ENCODE measurements around the gene MEX3D. TPM values are rescaled to one million over a fixed set of nuclear protein-coding genes. Genes with fewer than 3 reads are reported as not detected.

MEX3D gene
- total RNA-seq, 1 experiment from 2014 or later, result 55.6 TPM

- ChIA-PET POLR2A (ENCODE audit: unreplicated experiment) (no interaction called here), CTCF (no interaction called here)
- H2AFZ ChIP-seq, result no peak overlapping the region
- no peaks in the 10 kb centered on the region for H3K9me3 ChIP-seq (ENCODE audit: insufficient read depth, low read depth)
- H3K27ac ChIP-seq, result no peak overlapping the region
- H3K79me2 ChIP-seq (ENCODE audit: low read depth), result no peaks in the 10 kb centered on the region
- intact Hi-C loops (cut with micrococcal nuclease; ENCODE audit: unreplicated experiment), result no loop called here
- H3K4me1 ChIP-seq (replicated peaks; ENCODE audit: insufficient read depth), result peaks cover 8% of the 10 kb centered on the region
- no peaks in the 10 kb centered on the region for H3K36me3 ChIP-seq (ENCODE audit: low read depth)
- H3K9me2 ChIP-seq (ENCODE audit: insufficient read depth), result no peaks in the 10 kb centered on the region
- BruUV-seq (replicated peaks), result no TSS peak
- H3K4me2 ChIP-seq, result no peak overlapping the region
- H4K20me1 ChIP-seq (ENCODE audit: insufficient read depth), result no peaks in the 10 kb centered on the region
- no peak for DNase-seq
- TF ChIP-seq EZH2 (IDR thresholded peaks at IDR 0.05; ENCODE audit: low read depth) (no peak), CTCF (conservative IDR thresholded peaks at IDR 0.05) (no peak)
- H3K27me3 ChIP-seq (ENCODE audit: insufficient read depth, low read depth), result no peaks in the 10 kb centered on the region
- H3F3A ChIP-seq (ENCODE audit: insufficient read depth, low read depth), result peaks cover 4% of the 10 kb centered on the region; the same call in 1 of the 2 replicates
- H3K4me3 ChIP-seq, result no peak overlapping the region
These were observed 44.3 kb upstream of the MEX3D start for GRCh38 chr19:1612114-1613086.

GRCh38 chr19:1611353-1611752 lies 43.2 kb upstream of the MEX3D start:
- Histone ChIP-seq H4K20me1 (ENCODE audit: insufficient read depth) (no peaks in the 10 kb centered on the region), H3K36me3 (ENCODE audit: low read depth) (no peaks in the 10 kb centered on the region), H2AFZ (no peak overlapping the region), H3K27ac (no peak overlapping the region), H3K27me3 (ENCODE audit: insufficient read depth, low read depth) (no peaks in the 10 kb centered on the region), H3K9me3 (ENCODE audit: insufficient read depth, low read depth) (no peaks in the 10 kb centered on the region), H3K4me2 (no peak overlapping the region), H3K4me1 (replicated peaks; ENCODE audit: insufficient read depth) (peaks cover 14% of the 10 kb centered on the region), H3K9me2 (ENCODE audit: insufficient read depth) (no peaks in the 10 kb centered on the region), H3K79me2 (ENCODE audit: low read depth) (no peaks in the 10 kb centered on the region), H3F3A (ENCODE audit: insufficient read depth, low read depth) (peaks cover 14% of the 10 kb centered on the region), H3K4me3 (no peak overlapping the region)
- ChIA-PET POLR2A (ENCODE audit: unreplicated experiment) (no interaction called here), CTCF (interaction anchor here (0.7 kb wide), 1 partner anchor 35 kb away, joined by 6 read pairs; no protein-coding TSS in a partner anchor)
- intact Hi-C loops (cut with micrococcal nuclease; ENCODE audit: unreplicated experiment), result no loop called here
- TF ChIP-seq CTCF (conservative IDR thresholded peaks at IDR 0.05) (no peak), EZH2 (IDR thresholded peaks at IDR 0.05; ENCODE audit: low read depth) (no peak)
- DNase-seq, result no peak
- BruUV-seq (replicated peaks), result no TSS peak

GRCh38 chr19:1610579-1610978 lies 42.5 kb upstream of the MEX3D start:
- intact Hi-C loops (cut with micrococcal nuclease; ENCODE audit: unreplicated experiment), result no loop called here
- H3K4me3 ChIP-seq, result no peak overlapping the region
- H3K79me2 ChIP-seq (ENCODE audit: low read depth), result no peaks in the 10 kb centered on the region
- no peaks in the 10 kb centered on the region for H3K36me3 ChIP-seq (ENCODE audit: low read depth)
- CTCF ChIA-PET, result no interaction called here
- H2AFZ ChIP-seq, result no peak overlapping the region
- TF ChIP-seq EZH2 (IDR thresholded peaks at IDR 0.05; ENCODE audit: low read depth) (no peak), CTCF (conservative IDR thresholded peaks at IDR 0.05) (no peak)
- H4K20me1 ChIP-seq (ENCODE audit: insufficient read depth), result no peaks in the 10 kb centered on the region
- H3K4me2 ChIP-seq, result no peak overlapping the region
- H3K27me3 ChIP-seq (ENCODE audit: insufficient read depth, low read depth), result no peaks in the 10 kb centered on the region
- H3F3A ChIP-seq (ENCODE audit: insufficient read depth, low read depth), result peaks cover 22% of the 10 kb centered on the region
- no peak overlapping the region for H3K27ac ChIP-seq
- no TSS peak for BruUV-seq (replicated peaks)
- DNase-seq, result no peak
- H3K4me1 ChIP-seq (replicated peaks; ENCODE audit: insufficient read depth), result peaks cover 18% of the 10 kb centered on the region
- H3K9me2 ChIP-seq (ENCODE audit: insufficient read depth), result no peaks in the 10 kb centered on the region
- H3K9me3 ChIP-seq (ENCODE audit: insufficient read depth, low read depth), result no peaks in the 10 kb centered on the region
- POLR2A ChIA-PET (ENCODE audit: unreplicated experiment), result no interaction called here

Data from PC-9 (cell line).